ENCODE results near the gene USP48.

USP48 gene

DNA sequence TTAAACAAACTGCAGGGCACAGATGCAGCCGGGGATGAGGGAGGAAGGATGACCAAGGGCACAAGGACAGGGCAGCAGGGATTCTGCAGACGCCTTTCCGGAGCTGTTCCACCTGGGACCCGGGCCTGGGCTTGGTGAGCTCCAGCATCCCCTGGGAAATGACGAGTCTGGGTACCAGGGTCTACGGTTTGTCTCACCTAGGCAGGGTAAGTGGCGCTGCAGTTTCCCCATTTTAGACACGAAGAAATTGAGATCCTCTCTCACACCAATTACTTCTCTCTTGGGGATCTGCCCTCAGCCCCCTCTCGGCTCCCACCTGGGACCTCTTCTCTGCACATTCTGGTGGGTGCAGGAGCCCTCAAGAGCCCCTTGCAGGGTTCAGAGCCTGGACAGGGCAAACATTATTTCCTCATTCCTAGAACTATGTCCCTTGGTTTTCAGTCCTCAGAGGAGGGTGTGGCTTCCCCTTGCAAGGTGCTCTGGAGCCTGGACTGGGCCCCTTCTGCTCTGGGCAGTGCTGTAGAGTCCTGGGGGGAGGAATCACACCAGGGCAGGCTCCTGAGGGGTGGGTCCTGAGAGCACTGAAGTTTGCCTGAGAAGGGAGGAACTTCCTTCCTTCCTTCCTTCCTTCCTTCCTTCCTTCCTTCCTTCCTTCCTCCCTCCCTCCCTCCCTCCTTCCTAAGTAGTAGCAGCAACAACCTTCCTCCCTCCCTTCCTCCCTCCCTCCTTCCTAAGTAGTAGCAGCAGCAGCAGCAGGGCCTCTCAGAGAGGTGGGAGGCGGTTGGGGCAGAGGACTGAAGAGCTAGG, 129.8 kb downstream of the USP48 start (continued):
- TF ChIP-seq, protein P1, sequence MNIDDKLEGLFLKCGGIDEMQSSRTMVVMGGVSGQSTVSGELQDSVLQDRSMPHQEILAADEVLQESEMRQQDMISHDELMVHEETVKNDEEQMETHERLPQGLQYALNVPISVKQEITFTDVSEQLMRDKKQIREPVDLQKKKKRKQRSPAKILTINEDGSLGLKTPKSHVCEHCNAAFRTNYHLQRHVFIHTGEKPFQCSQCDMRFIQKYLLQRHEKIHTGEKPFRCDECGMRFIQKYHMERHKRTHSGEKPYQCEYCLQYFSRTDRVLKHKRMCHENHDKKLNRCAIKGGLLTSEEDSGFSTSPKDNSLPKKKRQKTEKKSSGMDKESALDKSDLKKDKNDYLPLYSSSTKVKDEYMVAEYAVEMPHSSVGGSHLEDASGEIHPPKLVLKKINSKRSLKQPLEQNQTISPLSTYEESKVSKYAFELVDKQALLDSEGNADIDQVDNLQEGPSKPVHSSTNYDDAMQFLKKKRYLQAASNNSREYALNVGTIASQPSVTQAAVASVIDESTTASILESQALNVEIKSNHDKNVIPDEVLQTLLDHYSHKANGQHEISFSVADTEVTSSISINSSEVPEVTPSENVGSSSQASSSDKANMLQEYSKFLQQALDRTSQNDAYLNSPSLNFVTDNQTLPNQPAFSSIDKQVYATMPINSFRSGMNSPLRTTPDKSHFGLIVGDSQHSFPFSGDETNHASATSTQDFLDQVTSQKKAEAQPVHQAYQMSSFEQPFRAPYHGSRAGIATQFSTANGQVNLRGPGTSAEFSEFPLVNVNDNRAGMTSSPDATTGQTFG (tag by site-specific recombination; IDR thresholded peaks at IDR 0.05; ENCODE audit: borderline replicate concordance): no peak
- TF ChIP-seq ZNF654 (tag by site-specific recombination; IDR thresholded peaks at IDR 0.05; ENCODE audit: low read depth) (no peak), ZNF433 (tag by site-specific recombination; IDR thresholded peaks at IDR 0.05; ENCODE audit: low read depth) (no peak), IKZF3 (tag by site-specific recombination; IDR thresholded peaks at IDR 0.05) (no peak), ZNF416 (tag by site-specific recombination; IDR thresholded peaks at IDR 0.05) (no peak)
- TF ChIP-seq, protein P2, sequence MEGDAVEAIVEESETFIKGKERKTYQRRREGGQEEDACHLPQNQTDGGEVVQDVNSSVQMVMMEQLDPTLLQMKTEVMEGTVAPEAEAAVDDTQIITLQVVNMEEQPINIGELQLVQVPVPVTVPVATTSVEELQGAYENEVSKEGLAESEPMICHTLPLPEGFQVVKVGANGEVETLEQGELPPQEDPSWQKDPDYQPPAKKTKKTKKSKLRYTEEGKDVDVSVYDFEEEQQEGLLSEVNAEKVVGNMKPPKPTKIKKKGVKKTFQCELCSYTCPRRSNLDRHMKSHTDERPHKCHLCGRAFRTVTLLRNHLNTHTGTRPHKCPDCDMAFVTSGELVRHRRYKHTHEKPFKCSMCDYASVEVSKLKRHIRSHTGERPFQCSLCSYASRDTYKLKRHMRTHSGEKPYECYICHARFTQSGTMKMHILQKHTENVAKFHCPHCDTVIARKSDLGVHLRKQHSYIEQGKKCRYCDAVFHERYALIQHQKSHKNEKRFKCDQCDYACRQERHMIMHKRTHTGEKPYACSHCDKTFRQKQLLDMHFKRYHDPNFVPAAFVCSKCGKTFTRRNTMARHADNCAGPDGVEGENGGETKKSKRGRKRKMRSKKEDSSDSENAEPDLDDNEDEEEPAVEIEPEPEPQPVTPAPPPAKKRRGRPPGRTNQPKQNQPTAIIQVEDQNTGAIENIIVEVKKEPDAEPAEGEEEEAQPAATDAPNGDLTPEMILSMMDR (tag by site-specific recombination; IDR thresholded peaks at IDR 0.05): no peak

DNA sequence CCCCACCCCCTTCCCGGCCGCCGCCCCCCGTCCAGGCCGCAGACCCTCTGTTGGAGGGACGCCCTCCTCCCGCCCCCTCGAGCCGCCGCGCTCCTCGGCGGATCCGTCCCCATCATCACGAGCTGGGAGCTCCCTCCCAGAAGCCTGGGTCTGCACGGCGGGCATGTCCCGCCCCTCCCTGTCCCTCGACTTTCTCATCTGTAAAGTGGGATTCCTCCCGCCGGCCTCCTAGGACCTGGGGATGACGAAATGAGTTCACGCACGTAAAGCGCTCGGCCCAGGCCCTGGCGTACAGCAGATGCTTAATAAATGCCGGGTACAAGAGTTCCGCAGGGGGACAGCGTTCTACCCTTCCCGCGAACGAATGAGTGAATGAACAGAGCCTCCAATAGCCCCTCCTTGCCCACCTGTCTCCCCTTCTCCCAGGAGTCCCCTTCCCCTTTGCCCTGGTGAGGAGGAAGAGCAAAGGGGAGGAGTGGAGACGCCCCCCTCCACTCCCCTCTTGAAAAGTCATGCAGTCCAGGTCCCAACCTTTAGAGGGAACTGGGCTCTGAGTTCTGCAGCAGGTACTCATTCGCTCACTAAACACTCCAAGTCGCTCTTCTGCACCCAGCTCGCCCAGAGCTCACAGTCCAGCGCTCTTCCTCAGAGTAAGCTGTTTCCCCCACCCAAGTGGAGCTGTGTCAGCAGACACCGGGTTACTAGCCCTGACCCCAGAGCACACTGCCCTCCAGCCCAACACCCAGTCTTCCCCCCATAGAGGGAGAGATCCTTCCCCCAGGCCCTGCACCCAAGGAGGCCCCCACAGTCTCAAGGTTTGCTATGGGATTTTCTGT, 130.6 kb downstream of the USP48 start:
- H3K9me3 ChIP-seq (ENCODE audit: control insufficient read depth, insufficient read depth, low read depth, low read length): no peaks in the 10 kb centered on the region
- H3K4me3 ChIP-seq (ENCODE audit: low read depth, low read length): no peak overlapping the region
- ChIA-PET POLR2A (no interaction called here), CTCF (no interaction called here)
- H3K4me1 ChIP-seq (ENCODE audit: control insufficient read depth, insufficient read depth, low read length): no peaks in the 10 kb centered on the region
- H3K27ac ChIP-seq (ENCODE audit: extremely low read depth, low read depth, low read length): no peak overlapping the region
- H3K36me3 ChIP-seq (ENCODE audit: control insufficient read depth in 2 of 2, insufficient read depth in 1 of 2, low read length in 2 of 2): no peaks in the 10 kb centered on the region
- TF ChIP-seq ZNF133 (tag by site-specific recombination; IDR thresholded peaks at IDR 0.05): no peak
- no peak for TF ChIP-seq ZBTB11 (tag by site-specific recombination; conservative IDR thresholded peaks at IDR 0.05; ENCODE audit: low read depth)
- TF ChIP-seq ZNF324 (tag by site-specific recombination; IDR thresholded peaks at IDR 0.05): no peak
- TF ChIP-seq, protein P3, sequence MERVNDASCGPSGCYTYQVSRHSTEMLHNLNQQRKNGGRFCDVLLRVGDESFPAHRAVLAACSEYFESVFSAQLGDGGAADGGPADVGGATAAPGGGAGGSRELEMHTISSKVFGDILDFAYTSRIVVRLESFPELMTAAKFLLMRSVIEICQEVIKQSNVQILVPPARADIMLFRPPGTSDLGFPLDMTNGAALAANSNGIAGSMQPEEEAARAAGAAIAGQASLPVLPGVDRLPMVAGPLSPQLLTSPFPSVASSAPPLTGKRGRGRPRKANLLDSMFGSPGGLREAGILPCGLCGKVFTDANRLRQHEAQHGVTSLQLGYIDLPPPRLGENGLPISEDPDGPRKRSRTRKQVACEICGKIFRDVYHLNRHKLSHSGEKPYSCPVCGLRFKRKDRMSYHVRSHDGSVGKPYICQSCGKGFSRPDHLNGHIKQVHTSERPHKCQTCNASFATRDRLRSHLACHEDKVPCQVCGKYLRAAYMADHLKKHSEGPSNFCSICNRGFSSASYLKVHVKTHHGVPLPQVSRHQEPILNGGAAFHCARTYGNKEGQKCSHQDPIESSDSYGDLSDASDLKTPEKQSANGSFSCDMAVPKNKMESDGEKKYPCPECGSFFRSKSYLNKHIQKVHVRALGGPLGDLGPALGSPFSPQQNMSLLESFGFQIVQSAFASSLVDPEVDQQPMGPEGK (tag by site-specific recombination; IDR thresholded peaks at IDR 0.05): 0 out of 2 replicates have a peak, but pooled peaks have one; percentile 14
- TF ChIP-seq, protein P4, sequence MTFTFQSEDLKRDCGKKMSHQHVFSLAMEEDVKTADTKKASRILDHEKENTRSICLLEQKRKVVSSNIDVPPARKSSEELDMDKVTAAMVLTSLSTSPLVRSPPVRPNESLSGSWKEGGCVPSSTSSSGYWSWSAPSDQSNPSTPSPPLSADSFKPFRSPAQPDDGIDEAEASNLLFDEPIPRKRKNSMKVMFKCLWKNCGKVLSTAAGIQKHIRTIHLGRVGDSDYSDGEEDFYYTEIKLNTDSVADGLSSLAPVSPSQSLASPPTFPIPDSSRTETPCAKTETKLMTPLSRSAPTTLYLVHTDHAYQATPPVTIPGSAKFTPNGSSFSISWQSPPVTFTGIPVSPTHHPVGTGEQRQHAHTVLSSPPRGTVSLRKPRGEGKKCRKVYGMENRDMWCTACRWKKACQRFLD (tag by site-specific recombination; IDR thresholded peaks at IDR 0.05): no peak
- no peak for TF ChIP-seq ZNF560 (tag by site-specific recombination; IDR thresholded peaks at IDR 0.05; ENCODE audit: borderline replicate concordance)
- 0 out of 2 replicates have a peak, but pooled peaks have one; percentile 14 for TF ChIP-seq KLF1 (tag by site-specific recombination; IDR thresholded peaks at IDR 0.05)
- no peak for TF ChIP-seq ZNF555 (tag by site-specific recombination; conservative IDR thresholded peaks at IDR 0.05)
- TF ChIP-seq, protein P5, sequence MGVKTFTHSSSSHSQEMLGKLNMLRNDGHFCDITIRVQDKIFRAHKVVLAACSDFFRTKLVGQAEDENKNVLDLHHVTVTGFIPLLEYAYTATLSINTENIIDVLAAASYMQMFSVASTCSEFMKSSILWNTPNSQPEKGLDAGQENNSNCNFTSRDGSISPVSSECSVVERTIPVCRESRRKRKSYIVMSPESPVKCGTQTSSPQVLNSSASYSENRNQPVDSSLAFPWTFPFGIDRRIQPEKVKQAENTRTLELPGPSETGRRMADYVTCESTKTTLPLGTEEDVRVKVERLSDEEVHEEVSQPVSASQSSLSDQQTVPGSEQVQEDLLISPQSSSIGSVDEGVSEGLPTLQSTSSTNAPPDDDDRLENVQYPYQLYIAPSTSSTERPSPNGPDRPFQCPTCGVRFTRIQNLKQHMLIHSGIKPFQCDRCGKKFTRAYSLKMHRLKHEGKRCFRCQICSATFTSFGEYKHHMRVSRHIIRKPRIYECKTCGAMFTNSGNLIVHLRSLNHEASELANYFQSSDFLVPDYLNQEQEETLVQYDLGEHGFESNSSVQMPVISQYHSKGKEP (tag by site-specific recombination; IDR thresholded peaks at IDR 0.05): no peak
